NK-92 (cell line): ENCODE data around the gene CHST13.

Source experiments
- DNase-seq: peaks from one replicate; lab custom pipeline; 2025; ENCODE audit not compliant: unreplicated experiment; lab: John Stamatoyannopoulos, UW

The CHST13 gene

GRCh38 chr3:126553284-126554084, 29.5 kb downstream of the CHST13 start:
- no peak for DNase-seq

- DNase-seq = no peak
These were observed 30.9 kb downstream of the CHST13 start for GRCh38 chr3:126554560-126555525.

GRCh38 chr3:126555795-126556636, 32.1 kb downstream of the CHST13 start:
- no peak for DNase-seq

GRCh38 chr3:126556637-126557414, 32.9 kb downstream of the CHST13 start:
- no peak for DNase-seq

GRCh38 chr3:126557415-126557745, 33.4 kb downstream of the CHST13 start:
- no peak for DNase-seq

- no peak for DNase-seq
These were observed 33.8 kb downstream of the CHST13 start for GRCh38 chr3:126557761-126558160.

GRCh38 chr3:126558336-126559071, 34.5 kb downstream of the CHST13 start, which contains the start of gene C3orf22:
C3orf22 (minus strand) TSS chr3:126558932; CDS start chr3:126553390, 5,542 bp downstream.
- no peak for DNase-seq

- no peak for DNase-seq
These were observed 38.9 kb downstream of the CHST13 start for GRCh38 chr3:126562737-126563276.

GRCh38 chr3:126567696-126568438, 43.9 kb downstream of the CHST13 start:
- no peak for DNase-seq

GRCh38 chr3:126568776-126569342, 44.9 kb downstream of the CHST13 start:
- no peak for DNase-seq

- no peak for DNase-seq
These were observed 45.5 kb downstream of the CHST13 start for GRCh38 chr3:126569390-126569975.

GRCh38 chr3:126570103-126570541, 46.2 kb downstream of the CHST13 start:
- DNase-seq = no peak

- no peak for DNase-seq
These were observed 47.1 kb downstream of the CHST13 start for GRCh38 chr3:126571078-126571477.

GRCh38 chr3:126573492-126574117, 49.6 kb downstream of the CHST13 start:
- DNase-seq = no peak

- no peak for DNase-seq
These were observed 53.3 kb downstream of the CHST13 start for GRCh38 chr3:126577261-126577660.

GRCh38 chr3:126578702-126579101, 54.7 kb downstream of the CHST13 start:
- no peak for DNase-seq

GRCh38 chr3:126580746-126581145, 56.8 kb downstream of the CHST13 start:
- no peak for DNase-seq
